HPDE6-E6E7 (cell line): Measurements from ENCODE around the gene NLRC3.
"Not testable (repeated sequence)": the region's sequence is repeated elsewhere in the genome, so short reads cannot be mapped to it uniquely, and the experiment has no call there.

Experiments used
- DNase-seq: peaks from one replicate; pipeline ENCODE4 v3.0.0; 2011; ENCODE audit warnings: missing footprints; ENCODE audit errors: extremely low spot score

The NLRC3 gene

GRCh38 chr16:3577302-3577752 is at the start of gene NLRC3:
Gene NLRC3 (minus strand): TSS chr16:3577403. CDS start chr16:3565036, 12,367 bp downstream.
- no peak for DNase-seq

DNA sequence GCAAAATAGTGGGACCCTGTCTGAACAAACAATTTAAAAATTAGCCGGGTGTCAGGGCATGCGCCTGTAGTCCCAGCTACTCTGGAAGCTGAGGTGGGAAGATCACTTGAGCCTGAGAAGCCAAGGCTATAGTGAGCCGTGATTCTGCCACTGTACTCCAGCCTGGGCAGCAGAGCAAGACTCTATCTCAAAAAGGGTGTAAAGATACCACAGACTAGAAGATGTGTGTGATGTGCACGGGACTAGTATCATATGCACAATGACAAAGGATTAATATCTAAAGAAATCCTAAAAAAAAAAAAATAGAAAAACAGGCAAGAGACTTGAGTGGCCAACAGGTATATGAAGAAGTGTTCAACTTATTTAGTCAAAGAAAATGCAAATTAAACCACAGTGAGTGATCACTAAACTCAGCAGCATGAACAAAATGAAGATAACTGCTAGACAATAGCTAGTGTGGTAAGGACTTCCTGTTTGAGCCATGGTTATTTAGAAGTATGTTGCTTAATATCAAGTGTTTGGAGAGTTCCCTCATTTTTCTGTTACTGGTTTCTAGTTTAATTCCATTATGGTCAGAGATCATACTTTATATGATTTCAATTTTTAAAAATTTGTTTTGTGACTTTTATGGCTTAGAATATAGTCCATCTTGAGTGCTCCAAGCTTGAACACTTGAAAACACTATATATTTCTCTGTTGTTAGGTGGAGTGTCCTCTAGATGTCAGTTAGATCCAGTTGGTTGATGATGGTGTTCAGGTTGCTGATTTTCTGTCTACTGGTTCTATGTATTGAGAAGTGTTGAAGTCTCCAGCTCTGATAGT is 48.9 kb upstream of the NLRC3 start:
- DNase-seq: no peak

- no peak for DNase-seq
Observed at GRCh38 chr16:3625331-3625730, 48.1 kb upstream of the NLRC3 start.

DNA sequence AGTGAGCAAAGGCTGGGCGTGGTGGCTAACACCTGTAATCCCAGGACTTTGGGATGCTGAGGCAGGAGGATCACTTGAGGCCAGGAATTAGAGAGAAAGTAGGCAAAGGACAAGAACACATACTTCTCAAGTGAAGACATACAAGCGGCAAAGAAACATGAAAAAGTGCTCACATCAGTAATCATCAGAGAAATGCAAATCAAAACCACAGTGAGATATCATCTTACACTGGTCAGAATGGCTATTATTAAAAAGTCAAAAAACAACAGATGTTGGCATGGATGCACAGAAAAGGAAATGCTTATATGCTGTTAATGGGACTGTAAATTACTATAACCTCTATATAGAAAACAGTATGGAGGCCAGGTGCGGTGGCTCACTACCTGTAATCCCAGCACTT is 46.4 kb upstream of the NLRC3 start:
- no peak for DNase-seq

- peak; percentile 40 for DNase-seq
Observed at GRCh38 chr16:3618769-3619141, 41.6 kb upstream of the NLRC3 start.

DNA sequence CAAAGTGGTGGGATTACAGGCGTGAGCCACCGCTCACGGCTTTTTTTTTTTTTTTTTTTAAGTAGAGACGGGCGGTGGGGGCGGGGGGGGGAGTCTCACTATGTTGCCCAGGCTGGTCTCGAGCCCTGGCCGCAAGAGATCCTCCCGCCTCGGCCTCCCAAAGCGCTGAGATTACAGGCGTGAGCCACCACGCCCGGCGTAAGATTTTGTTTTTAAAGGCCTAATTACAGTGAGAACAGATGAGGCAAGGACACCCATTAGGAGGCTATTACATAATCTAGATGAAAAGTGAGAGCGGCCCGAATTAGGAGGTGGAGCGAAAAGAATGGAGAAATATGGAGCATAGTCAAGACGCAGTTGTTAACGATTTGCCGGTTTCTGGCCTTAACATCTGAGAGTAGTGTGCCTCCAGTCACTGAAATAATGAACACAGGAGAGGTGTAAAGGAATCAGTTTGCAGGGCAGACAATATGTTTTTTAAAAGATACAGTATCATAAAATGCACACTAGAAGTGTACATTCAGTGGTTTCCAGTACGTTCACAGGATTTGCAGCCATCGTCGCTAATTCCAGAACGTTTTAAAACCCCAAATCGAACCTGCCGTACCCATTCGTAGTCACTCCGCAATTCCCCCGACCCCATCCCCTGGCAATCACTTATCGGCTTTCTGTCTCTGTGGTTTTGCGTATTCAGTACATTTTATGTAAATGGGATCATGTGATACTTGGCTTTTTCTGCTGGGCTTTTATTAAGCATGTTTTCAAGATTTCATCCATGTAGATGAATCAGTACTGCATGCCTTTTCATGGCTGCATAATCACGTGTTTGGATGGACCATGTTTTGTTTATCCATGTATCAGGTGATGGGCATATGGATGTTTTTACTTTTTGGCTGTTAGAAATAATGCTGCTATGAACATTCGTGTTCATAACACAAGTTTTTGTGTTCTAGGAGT is 35.6 kb upstream of the NLRC3 start:
- DNase-seq: no peak

DNA sequence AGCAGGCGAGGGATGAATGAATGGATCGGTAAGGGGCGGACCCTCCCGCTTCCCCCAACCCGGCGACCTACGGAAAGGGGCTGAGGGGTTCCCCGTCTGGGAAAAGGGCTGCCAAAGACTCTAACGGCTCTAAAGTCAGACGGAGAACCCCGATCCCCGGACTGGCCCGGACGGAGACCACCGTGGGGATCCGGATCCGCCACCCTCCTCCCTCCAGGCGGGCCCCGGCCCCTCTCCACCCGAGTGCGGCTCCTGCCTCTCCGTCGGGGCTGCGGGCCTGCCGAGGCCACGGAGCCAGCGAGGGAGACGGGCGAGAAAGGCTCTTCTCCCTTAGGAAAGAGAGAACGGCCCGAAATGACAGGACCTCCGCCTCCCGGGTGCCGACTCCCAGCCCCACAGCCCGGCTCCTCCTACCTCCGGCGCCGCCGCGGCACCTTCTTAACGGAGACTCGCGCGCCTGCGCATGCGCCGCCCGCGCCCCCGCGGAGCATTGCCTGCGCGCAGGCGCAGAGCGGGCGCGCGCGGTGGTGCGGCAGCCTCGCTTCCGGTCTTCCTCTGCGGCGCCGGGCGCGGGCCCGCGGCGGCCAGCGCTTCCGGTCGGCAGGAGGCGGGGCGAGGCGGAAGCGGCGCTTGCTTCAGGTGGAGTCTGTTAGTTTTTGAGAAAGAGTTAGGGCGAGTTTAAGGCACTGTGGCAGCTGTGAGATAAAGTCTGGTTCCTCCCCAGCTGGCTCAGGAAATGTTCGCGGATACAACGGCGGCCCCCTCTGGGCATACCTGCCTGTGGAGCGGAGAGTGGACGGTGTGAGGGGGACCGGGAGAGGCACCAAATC is 34.2 kb upstream of the NLRC3 start, which contains the start of gene SLX4:
TSS of gene SLX4 (minus strand) at position 461 of the 830 bp plus-strand sequence. CDS start 2,642 bp downstream, outside the sequence.
- DNase-seq: peak; percentile 99

- DNase-seq: no peak
Observed at GRCh38 chr16:3610698-3611145, 33.5 kb upstream of the NLRC3 start.

DNA sequence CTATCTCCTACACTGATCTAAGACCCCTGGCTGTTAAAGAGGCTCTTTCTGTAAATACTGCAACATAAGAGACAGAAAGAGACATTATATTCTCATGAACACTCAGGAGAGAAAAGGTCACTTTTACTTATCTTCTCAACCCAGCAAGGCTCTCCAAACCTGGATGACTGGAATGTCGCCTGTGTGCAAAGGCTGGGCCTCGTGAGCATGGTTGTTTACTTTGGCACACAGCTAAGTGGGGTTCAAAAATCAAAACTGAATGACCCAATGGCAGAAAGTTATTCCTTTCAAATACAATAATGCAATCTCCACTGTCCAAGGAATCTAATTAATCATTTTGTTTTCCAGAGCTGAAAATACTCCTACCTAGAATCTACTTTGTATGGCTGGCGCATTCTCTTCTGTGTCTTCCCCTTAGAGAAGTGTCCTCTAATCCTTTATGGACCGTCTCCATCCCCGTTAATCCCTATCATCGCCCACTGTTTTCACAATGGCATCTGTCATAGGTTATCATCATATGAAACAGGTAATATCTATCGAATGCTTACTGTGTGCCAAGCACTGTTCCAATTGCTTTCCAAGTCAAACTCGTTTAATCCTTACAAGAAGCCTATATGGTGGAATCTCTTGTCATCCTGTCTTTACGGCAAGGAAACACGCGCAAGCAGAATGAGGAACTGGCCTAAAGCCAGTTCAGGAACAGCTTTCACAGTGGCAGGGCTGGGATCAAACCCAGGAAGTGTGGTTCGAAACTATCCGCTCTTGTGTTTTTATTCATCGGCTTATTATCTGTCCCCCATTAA is 32.9 kb upstream of the NLRC3 start:
- DNase-seq: no peak

GRCh38 chr16:3608976-3609375 is 31.8 kb upstream of the NLRC3 start:
- not testable (repeated sequence) for DNase-seq

DNA sequence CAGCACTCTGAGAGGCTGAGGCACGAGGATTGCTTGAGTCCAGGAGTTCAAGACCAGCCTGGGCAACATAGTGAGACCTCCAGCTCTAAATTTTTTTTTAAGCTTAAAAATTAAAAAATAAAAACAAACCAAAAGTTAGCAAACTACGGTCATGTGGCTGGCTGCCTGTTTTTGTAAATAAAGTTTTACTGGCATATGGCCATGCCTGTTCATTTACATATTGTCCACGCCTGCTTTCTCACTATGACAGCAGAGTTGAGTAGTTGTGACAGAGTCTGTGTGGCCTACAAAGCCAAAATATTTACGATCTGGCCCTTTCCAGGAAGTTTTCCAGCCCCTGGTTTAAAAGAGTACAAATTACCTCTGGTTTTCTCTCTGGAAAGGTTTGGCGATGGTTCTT is 30.9 kb upstream of the NLRC3 start:
- no peak for DNase-seq

- DNase-seq: no peak
Observed at GRCh38 chr16:3607634-3608033, 30.4 kb upstream of the NLRC3 start.

DNA sequence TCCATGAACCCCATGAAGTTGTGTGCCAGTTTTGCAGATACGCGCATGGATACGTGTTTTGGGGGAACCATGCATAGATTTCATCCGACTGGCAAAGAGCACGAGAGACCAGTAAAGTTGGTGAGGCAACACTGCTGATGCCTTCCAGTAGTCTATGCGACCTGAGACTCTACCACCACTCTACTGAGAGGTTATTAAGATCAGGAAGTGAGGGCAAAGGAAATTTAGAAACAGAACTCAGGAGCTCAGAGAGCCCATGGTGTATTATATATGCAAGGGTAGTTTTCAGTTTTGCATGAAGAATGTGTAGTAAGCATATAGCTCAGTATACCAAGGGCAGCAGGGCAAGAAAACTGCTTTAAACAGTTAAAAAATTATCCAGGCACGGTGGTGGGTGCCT is 30.0 kb upstream of the NLRC3 start:
- DNase-seq: no peak

GRCh38 chr16:3606441-3606840 is 29.2 kb upstream of the NLRC3 start:
- no peak for DNase-seq

- DNase-seq: no peak
Observed at GRCh38 chr16:3602320-3602653, 25.1 kb upstream of the NLRC3 start.

GRCh38 chr16:3601614-3602319 is 24.6 kb upstream of the NLRC3 start:
- no peak for DNase-seq

GRCh38 chr16:3599922-3600321 is 22.7 kb upstream of the NLRC3 start:
- DNase-seq: no peak

DNA sequence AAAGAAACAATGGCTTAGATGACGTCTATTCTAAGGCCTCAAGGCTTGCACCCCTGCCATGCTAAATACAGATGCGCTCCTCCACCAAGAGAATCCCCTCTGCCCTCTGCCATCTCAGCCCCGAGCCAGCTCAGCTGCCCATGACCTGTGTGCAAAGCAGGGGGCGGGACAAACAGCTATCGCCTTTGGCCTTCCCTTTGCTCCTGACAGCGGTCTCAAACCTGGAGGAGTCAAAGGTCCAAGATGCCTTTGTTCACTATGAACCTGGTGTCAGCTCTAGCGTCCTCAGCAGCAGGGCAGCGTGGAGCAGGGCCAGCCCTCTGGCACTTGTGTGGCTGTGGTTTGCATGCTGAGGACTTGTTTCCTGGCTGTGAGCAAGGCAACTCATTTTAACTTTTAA is 21.9 kb upstream of the NLRC3 start:
- no peak for DNase-seq

DNA sequence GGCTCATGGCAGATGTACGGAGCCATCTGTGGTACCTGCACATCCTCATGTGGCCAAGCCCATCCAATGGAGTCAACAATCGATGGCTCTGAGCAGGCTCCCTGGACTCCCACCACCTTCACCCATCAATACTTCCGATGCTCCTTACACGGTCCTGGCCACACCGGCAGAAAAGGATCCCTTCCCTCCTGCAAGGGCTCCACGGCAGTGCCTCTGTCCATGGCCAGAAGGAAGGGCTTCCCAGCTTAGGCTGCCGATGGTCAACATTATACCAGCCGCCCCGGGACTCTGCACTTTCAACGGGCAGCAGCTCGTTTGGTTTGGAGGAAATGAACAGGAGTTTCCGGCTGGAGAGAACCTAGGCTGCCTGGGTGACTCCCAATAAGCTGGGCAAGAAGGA is 21.0 kb upstream of the NLRC3 start:
- no peak for DNase-seq

GRCh38 chr16:3597676-3598075 is 20.5 kb upstream of the NLRC3 start:
- no peak for DNase-seq
